ENCODE data around the gene SATB2.

Gene SATB2

DNA sequence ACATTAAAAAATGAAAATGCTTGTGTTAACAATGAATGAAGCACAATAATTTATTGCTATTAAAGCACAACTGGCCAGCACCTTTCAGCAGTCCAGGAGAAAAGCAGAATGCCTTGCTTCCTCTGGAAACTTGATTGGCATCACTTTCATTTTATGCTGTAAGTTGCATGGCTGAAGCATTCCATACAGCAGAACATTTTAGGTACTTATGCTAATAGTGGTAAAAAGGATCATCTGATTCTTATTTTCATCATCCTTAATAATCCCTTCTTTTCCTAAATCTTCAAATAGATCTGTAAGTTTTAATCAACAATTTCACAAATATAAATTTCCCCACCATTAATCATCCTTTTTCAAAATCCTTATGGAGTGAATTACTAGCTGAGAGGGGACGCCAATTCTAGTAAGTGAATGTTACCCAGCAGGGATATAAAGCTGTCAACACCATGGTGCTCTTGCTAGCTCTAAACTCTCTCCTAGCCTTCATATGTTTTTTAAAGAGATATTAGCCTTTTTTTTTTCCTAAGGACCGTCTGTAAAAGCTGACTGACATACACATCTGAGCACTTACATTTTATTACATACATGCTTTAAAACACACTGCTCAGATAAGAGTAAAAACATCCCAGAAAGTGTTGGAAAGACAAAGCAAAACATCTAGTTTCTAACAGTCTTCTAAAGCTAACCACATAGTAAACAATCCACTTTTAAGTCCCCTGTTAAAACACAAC lies 5.3 kb downstream of the SATB2 start:
- no peak for DNase-seq (ENCODE audit: low spot score)

DNA sequence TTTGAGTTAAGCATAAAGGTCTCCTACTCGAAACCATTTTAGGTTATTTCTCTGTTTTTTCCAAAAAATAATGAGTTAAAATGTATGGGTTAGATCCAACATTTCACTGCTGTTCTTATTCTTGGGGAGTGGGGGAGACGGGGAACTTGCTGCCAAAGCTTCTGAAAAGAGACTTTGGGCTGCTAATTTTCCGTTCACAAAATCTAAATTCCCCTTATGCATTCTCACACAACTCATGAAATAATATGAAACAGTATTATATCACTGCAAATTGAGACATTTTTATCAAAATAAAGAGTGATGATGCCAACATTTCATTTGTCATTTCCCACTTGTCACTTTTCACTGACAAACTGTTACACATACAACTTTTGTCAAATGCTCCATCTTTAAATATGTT lies 7.8 kb downstream of the SATB2 start:
- no peak for DNase-seq (ENCODE audit: low spot score)

DNA sequence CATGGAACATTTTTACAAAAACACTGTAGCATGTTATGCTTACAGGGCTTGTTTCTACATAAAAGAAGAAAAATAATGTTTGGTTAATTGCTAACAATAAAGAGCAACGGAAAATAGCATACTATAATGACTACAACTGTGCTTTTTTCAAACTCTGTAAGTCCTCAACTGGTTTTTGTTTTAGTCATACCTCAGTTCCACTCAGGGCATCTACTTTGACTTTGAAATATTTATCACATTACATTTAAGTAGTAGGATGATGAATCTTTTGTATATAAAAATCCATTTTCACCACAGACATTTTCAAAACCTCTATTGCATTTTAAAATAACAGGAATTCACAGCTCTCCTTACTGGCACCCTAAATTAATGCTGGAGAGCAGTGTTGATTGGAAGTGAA lies 8.3 kb downstream of the SATB2 start:
- no peak for DNase-seq (ENCODE audit: low spot score)

DNA sequence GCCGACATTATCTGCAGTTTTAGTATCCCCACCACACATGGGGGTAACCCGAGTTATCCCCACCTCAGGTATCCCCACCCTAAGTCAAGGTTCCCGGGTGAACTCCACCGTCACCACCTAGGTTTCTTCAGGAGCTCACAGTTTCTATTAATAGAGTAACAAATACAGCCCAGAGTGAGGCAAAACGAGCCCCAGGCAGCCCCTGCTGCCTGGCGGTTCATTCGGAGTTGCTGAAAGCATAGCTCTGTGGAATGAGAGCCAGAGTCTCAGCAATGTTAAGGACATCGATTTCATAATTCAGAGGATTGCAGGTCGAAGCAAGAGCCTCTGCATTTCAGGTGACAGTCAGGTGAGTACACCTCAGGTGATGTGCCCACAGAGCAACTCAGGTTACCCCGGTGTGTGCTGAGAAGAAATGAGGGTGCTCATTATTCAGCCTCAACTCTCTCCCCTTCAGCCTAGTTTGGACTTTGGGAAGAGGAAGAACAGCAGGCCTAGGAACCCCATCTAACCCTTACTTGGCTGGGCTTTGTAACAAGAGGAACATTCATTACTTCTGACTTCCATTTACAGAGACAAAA lies 10.7 kb downstream of the SATB2 start:
- DNase-seq (ENCODE audit: low spot score) = no peak

DNA sequence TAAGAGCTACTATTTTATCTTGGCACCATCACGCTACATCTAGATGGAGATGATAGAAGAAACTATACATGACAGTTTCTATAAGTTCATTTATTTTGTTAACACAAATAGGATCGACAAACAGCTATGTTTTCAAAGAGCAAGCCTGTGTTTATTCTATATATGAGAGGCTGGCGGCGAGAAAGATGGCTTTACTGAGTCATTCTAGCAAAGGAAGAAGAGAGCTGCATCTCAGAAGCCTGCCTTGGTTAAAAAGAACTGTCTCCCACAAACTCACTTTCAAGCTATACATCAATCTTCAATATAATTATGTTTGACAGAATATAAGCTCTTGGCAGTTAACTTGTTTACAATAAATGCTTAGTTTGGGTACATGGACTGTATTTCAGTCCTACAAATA lies 13.0 kb downstream of the SATB2 start:
- no peak for DNase-seq (ENCODE audit: low spot score)

DNA sequence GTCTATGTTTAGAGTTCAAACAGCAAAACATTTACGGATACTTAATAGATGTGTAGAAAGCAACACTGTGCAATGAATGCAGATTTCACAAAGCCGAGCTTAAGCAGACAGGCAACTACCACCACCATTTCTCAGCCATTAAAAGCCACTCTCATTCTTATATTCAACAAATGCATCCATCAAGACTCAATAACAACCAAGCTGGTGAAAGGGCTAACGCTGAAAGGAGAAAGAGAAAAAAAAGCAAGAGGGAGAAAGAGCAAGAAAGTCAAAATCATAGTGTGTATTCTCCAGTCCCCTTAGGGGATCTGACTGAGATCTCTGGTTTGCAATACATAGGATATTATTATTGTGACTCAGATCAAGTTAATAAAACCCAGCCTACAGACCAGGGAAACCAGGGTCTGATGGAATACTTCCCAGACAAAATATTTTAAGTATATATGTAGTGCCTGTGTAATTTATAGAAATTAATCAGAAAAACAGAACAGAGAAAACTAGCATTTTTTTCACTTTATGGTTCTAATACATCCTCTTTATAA lies 14.1 kb downstream of the SATB2 start:
- DNase-seq (ENCODE audit: low spot score) = no peak

DNA sequence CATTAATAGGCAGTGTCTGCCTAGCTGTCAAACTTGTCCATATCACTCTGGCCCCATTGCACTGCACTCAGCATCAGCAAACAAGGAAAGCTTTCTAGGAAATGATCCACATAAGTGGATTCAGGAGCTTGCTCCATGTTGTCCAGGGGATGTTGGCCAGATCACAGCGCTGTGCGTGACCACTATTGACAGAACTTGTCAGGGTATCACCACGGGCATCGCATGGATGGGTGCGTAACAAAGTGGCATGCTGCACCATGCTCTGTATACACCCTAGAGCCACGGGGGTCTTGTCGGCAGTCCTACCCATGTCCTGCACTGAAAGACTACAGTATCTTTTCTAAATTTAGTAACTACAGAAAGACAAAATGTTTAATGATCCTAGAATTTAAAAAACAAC lies 15.6 kb downstream of the SATB2 start:
- DNase-seq (ENCODE audit: low spot score) = no peak

DNA sequence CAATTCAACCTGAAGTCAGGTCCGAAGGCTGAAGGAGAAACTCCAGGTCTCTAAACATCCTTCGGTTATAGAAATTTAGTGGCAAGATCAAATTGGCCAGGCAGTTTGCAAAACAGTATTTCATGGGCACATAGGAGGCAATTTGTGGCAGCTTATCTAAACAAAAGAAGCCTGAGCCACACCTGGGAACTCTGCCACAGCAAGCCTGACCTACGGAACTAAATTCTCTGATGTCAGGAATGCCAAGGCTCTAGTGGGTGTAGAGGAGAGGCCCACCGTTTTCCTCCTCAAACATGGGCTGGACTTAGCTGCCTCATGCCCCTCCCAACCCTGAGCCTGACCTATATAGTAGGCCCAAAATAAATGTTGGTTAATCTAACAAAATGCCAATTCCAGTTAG lies 16.0 kb downstream of the SATB2 start:
- DNase-seq (ENCODE audit: low spot score) = no peak

DNA sequence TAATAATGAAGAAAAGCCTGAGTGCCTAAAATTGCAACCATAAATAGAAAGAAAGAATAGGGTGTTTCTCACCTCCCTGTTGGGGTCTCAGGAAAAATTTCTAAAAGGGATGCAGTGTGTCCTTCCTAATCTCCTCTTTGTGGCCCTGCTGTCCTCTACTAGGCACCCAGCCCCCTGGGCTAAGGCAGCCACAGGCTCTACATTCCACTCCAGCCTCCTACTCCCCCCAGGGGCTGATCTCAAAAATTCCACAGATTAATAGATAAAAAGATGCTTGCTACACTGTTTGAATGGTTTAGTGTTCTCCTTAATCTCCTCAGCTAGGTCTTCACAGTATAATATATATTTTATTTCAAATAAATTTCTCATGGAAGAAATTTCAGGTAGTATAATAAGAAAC lies 17.6 kb downstream of the SATB2 start:
- no peak for DNase-seq (ENCODE audit: low spot score)

DNA sequence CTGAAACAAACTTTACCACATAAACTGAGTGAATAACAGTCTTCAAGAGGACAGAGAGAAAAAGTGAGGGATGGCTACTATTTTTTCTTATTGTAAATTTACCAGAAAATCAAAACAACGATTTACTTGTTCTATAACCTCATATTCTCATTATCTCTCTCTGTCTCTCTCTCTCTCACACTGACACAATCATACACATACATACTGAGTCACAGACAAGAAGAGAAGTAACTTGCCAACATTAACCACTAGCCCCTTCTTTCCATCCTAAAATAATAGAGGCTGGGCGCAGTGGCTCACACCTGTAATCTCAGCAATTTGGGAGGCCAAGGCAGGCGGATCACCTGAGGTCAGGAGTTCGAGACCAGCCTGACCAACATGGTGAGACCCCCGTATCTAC lies 18.2 kb downstream of the SATB2 start:
- DNase-seq (ENCODE audit: low spot score) = no peak

DNA sequence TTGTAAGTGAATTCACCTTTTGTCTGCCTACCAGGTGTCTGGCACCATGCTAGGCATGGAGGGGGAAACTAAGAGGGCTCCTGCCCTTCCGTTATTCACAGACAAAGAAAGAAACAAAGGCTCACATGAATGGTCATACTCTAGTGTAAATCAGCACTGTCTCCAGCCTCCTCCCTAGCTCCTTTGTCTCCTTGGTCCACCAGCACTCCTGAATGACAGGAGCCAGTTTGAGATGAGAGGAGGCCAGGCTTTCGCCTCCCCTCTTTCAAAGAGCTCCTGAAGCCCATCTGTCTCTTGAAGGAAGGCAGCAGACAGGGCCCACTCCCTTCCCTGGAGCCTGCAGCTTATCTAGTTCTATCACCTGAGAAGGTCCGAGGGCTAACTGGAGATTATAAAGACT lies 18.7 kb downstream of the SATB2 start:
- no peak for DNase-seq (ENCODE audit: low spot score)

DNA sequence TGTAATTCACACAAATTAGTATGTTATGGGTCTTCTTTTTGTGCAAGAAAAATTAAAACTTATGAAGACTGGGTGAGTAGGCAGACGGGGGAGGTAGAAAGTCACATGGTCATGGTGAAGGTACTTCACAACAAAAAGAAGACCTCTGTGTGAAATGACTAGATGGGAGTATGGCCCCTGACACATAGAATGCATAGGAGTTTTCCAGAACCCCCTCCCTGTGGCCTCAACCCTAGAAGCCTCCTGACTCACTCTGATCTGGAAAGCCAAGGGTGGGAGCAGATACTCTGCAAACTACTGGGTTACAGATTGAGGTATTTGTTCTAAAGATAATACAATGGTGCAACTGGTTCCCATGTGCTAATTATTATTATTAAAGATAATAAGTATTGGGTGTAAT lies 23.2 kb downstream of the SATB2 start:
- no peak for DNase-seq (ENCODE audit: low spot score)

DNA sequence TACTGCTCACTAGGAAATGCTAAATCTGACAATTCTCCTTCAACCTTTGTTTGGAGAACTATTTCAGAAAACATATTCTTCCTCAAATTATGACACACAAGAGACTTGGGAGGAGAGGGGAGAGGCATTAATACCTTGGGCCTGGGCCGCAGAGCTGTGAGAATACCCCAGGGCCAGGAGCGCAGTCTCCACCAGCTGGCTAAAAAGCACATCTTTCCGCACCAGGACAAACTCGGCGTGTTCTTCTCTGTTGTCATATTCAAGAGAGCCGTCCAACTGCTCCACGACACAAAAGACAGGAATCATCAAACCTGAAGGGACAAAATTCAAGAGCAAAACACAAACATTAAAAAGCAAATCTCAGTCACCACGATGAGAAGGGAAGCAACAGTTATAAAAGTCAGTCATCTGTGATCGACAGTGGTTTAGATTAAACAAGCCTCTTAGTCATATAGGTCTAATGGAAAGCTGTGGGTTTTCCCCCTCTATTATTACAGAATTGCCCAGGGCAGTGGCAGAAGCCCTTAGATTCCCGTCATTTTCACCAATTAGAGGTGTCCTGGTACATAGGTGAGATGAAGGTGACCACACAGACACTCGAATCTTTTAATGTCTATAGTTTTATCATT lies 24.4 kb downstream of the SATB2 start:
- no peak for DNase-seq (ENCODE audit: low spot score)

DNA sequence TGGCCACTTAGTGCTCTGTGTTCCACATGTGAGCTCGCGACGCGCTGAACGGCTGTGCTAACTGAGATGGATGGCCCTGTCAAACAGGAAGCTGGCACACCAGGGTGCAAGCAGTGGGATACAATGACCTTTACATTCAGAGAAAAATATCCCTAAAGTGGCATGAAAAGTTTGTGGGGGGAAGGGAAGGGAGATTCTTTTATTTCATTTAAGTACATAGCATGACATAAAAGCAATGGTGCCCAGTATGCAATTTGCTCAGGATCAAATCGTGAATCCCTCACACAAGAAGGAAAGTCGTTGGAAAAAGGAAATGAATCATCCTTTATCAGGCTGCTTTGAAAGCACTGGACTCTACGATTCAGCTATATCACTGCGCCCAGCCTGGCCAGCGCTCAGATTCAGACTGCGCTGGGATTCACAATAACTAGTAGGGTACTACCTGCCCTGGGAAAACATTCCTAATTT lies 26.0 kb downstream of the SATB2 start:
- DNase-seq (ENCODE audit: low spot score) = no peak

DNA sequence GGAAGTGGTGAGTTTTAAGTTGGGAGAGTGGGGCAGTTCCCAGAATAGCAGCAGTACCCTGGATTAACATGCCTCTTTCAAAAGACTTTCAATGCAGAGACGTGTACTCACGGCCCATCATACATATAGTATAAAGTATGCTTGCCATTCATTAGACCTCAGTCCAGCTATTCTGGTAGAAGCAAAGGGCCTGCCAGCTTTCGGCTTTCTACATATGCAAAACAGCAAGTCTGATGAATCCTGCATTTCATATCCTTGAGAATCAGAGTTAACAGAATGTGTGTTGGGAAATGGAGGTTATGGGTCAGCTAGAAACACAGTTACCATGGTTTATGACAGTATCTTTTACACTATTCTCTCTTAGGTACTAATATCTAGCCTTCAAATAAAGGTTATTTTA lies 27.5 kb downstream of the SATB2 start:
- DNase-seq (ENCODE audit: low spot score) = no peak

DNA sequence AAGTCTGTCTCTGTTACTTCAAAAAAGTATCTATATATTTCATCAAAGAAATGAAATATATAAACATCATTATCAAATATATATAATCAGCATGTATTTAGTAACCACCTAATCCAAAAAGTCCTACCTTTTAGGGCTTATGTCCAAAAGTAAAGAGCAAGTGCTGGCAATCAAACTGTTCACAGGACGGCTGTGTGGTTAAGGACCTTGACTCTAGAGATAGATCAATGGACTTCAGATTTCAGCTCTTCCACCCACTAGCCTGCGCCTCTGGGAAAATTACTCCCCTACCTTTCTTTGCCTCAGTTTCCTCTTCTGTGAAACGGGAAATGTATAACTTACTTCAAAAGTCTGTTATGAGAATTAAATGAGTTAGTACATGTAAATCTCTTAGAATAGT lies 29.4 kb downstream of the SATB2 start:
- DNase-seq (ENCODE audit: low spot score) = no peak

DNA sequence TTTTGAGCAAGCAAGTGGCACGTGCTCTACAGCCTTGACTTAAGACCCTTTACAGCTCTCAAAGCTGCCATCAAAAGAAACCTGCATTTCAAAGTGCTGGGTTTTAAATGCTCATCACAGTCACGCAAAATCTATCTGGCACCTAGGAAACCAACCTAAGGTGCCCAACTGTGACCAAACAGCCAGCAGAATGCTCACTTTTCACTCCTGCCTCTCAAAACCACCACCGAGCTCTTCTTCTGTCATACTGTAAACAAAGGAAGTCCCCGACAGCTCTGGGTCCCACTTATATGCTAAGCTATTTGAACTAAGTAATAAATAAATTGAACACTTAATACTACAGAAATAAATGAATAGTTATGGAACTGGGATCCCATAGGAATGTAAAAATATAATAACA lies 33.6 kb downstream of the SATB2 start:
- no peak for DNase-seq (ENCODE audit: low spot score)

DNA sequence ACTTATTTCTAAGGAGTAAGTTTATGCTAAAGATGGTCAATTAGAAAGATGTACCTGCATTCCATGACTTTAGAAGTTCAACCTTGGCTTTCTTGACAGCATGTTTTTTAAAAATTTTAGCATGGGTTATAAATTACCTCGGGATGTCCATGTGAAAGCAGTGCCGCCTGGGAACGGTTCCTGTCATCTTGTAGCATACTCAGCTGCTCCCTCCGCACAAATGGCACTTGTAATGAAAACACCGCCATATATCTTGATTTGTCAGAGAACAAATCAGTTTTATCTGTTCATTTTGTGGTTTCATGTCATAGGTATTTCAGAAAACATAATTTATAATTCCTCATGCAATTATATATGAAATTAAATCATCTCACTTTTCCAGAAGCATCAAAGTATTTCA lies 38.3 kb downstream of the SATB2 start:
- no peak for DNase-seq (ENCODE audit: low spot score)

DNA sequence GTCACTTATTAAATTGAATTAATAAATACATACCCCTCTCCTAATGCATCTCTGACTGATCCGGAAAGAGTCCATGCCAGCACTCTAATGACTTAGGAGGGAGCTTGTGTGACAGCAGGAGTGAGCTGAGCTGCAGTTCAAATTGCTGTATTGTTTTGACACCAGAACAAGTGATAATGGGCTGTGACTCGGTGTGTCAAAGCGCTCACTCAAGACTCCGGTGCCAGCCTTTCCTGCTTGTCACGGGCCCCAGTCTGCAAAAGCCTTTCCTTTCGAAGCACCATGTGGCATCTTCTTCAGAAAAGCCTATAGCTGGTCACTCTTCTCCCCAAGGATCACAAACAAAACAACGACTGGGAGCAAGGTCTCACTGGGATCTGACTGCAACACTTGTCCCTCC lies 43.3 kb downstream of the SATB2 start:
- no peak for DNase-seq (ENCODE audit: low spot score)

DNA sequence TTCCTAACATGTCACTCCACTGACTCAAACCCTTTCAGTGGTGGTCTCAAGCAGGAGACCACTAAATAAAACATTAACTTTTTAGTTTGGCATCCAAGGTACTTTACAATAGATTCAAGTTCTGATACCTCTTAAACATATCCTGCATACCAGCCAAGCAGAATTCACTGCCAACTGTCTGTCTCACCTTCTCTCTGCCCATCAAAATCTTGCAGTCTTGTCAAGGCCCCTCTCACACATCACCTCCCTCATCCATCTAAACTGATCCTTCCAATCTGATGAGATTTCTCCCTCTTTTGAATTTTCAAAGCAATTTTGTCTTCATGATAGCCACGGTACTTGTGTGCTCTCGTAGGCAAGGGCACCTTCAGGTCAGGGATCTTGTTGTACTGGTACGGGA lies 43.7 kb downstream of the SATB2 start:
- no peak for DNase-seq (ENCODE audit: low spot score)

DNA sequence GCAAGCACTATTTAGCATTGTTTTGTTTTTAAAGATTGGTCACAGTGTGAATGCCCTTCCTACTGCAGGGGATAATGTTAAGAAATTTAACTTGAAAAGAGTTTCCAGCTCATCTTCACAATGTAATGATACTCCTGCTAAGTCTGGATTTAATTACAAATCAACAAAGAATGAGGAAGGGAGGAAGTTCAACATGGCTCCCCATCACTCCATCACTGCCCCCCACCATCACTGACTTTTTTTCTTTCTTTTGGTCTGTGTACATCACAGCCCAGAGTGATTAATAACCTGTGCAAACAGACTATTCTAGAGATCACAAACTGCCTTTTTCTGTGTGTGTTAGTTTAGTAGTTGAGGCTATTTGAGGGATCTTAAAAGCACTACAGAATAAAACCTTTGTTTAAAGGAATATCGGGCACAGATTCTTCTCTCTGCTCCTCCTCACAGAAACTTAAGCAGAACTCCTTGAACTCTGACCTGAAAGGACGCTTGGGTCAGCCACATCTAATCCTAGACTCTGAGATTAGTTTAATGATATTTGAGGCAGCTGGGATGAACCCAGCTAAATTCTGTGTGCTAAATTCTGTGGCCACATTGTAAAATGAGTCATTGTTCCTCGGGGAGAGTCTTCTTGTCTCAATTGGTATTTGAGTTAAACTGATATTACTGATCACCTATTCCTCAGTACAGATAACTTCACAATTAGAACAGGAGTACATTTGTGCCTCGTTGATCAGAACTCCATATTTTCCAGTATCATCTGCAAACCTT lies 47.8 kb downstream of the SATB2 start:
- peak; percentile 45 for DNase-seq (ENCODE audit: low spot score)

DNA sequence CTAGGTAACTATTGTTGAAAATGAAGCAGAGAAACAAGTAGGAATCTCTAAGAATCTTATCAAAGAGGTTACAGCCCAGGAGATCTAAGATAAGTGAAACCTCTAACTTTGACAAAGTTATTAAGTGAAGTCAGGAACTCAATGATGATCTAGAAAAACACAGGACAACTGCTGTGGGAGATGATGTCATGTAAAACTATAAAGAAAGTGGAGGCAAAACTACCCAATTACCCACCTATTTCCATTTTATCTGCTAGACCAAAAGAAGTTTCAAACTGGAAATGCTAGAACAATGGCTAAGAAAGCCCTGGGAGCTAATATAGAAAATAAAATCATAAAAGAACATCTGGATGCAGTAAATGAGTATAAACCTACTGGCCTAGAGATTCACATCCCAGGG lies 50.3 kb downstream of the SATB2 start:
- no peak for DNase-seq (ENCODE audit: low spot score)

DNA sequence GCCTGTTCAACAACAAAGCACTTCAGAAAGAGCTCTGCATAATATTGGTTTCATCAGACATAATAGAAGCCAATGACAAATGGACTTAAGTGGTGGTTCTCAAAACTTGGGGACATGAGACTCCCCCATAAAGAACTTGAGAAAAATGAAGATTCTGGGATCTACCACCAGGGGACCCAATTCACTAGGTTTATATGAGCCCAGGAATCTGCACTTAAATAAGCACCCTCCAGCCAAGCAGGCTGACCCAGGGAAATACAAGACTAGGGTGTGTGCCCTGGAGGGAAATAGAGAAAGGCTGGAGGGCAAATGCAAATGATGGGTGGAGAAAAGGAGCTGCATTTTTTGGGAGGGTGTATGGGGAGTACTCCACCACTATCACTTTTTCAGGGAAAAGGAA lies 52.5 kb downstream of the SATB2 start:
- peak; percentile 13 for DNase-seq (ENCODE audit: low spot score)

Data from GM03348 (cell line).